HL-60 (cell line): ENCODE results near the gene CHN1.

ENCODE experiments used
- DNase-seq, 2 experiments: peaks; one replicate each; pipeline ENCODE4 v3.0.0-alpha.2; 2010 to 2020; ENCODE audit warnings: low read depth in 1 of 2, low spot score in 1 of 2
- H3K27ac ChIP-seq: fragments of 250-450 bp; sonication (Bioruptor Pico); replicated peaks from 2 replicates; pipeline ENCODE4 v1.5.1; 2020; ENCODE audit warnings: mild to moderate bottlenecking, moderate library complexity
- H3K27me3 ChIP-seq: fragments of 250-450 bp; sonication (Bioruptor Pico); 2 replicates; pipeline ENCODE4 v1.5.1; 2021; ENCODE audit warnings: mild to moderate bottlenecking, moderate library complexity; ENCODE audit not compliant: insufficient read depth, poor library complexity, severe bottlenecking
- H3K4me3 ChIP-seq: replicated peaks from 2 replicates; pipeline ENCODE4 v1.5.1; 2011; ENCODE audit warnings: mild to moderate bottlenecking, control low read depth, low read length; ENCODE audit not compliant: insufficient read depth
- GABPA ChIP-seq: IDR thresholded peaks from 2 replicates; pipeline ENCODE4 v1.6.1; 2012; ENCODE audit warnings: low read depth
- POLR2AphosphoS5 ChIP-seq: IDR thresholded peaks from 2 replicates; pipeline ENCODE4 v1.6.1; 2012; ENCODE audit warnings: low read depth
- REST ChIP-seq: IDR thresholded peaks from 2 replicates; pipeline ENCODE4 v1.6.1; 2012; ENCODE audit warnings: low read depth; ENCODE audit not compliant: insufficient replicate concordance
- SPI1 ChIP-seq: IDR thresholded peaks from 2 replicates; pipeline ENCODE4 v1.6.1; 2012; ENCODE audit warnings: low read depth, mild to moderate bottlenecking, borderline replicate concordance
- TF ChIP-seq, protein P1 (sequence below): IDR thresholded peaks from one replicate; pipeline ENCODE4 v1.5.1; 2011; ENCODE audit warnings: low read length, control low read depth, inconsistent platforms; ENCODE audit not compliant: insufficient read depth

The CHN1 gene

DNA sequence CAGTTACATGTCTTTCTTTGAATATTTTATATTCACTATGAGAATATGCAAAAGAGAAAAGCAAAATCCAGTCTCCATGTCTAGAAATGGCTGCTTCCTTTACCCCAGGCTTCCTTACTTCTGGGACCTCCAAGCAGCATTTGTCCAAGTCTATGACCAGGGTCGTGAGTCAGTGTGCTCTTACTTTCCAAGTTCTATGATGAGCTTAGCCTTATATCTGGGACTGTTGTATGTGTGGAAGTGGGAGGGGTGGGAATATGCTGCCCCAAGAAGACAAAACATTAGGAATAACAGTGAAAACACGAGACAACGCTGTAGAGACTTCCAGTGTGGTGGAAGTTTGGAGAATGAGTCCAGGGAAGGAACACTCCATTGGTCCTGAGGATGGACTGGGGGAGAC is 219.7 kb downstream of the CHN1 start:
- Histone ChIP-seq H3K4me3 (no peak overlapping the region), H3K27ac (no peak overlapping the region), H3K27me3 (no peaks in the 10 kb centered on the region)
- TF ChIP-seq, protein P1, sequence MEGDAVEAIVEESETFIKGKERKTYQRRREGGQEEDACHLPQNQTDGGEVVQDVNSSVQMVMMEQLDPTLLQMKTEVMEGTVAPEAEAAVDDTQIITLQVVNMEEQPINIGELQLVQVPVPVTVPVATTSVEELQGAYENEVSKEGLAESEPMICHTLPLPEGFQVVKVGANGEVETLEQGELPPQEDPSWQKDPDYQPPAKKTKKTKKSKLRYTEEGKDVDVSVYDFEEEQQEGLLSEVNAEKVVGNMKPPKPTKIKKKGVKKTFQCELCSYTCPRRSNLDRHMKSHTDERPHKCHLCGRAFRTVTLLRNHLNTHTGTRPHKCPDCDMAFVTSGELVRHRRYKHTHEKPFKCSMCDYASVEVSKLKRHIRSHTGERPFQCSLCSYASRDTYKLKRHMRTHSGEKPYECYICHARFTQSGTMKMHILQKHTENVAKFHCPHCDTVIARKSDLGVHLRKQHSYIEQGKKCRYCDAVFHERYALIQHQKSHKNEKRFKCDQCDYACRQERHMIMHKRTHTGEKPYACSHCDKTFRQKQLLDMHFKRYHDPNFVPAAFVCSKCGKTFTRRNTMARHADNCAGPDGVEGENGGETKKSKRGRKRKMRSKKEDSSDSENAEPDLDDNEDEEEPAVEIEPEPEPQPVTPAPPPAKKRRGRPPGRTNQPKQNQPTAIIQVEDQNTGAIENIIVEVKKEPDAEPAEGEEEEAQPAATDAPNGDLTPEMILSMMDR, result no peak
- TF ChIP-seq SPI1 (no peak), REST (no peak), POLR2AphosphoS5 (no peak), GABPA (no peak)
- no peak for DNase-seq

- no peak overlapping the region for H3K27ac ChIP-seq
- no peak for DNase-seq
- TF ChIP-seq, protein P1, result no peak
- TF ChIP-seq GABPA (no peak), REST (no peak), POLR2AphosphoS5 (no peak), SPI1 (no peak)
- no peaks in the 10 kb centered on the region for H3K27me3 ChIP-seq
- H3K4me3 ChIP-seq, result no peak overlapping the region
Measured at GRCh38 chr2:174784909-174785308, 220.3 kb downstream of the CHN1 start.

- Histone ChIP-seq H3K27ac (no peak overlapping the region), H3K4me3 (no peak overlapping the region), H3K27me3 (no peaks in the 10 kb centered on the region)
- DNase-seq, result no peak
- TF ChIP-seq REST, result no peak
- TF ChIP-seq GABPA, result no peak
- no peak for TF ChIP-seq POLR2AphosphoS5
- TF ChIP-seq, protein P1, result no peak
- TF ChIP-seq SPI1, result no peak
Measured at GRCh38 chr2:174784316-174784715, 220.9 kb downstream of the CHN1 start.
